ENCODE results near the gene HSBP1L1.

The HSBP1L1 gene

GRCh38 chr18:79971986-79972385, 7.5 kb downstream of the HSBP1L1 start:
- Histone ChIP-seq H3K27ac (ENCODE audit: low read depth, low read length) (no peak overlapping the region), H3K4me3 (ENCODE audit: low read depth in 1 of 5, low read length in 5 of 5) (no peak overlapping the region), H3K9me3 (ENCODE audit: control insufficient read depth in 5 of 5, low read length in 5 of 5) (no peaks in the 10 kb centered on the region), H3K27me3 (ENCODE audit: control insufficient read depth in 5 of 5, insufficient read depth in 4 of 5, low read length in 5 of 5) (no peaks in the 10 kb centered on the region), H3K4me1 (ENCODE audit: control insufficient read depth in 5 of 5, insufficient read depth in 5 of 5, low read length in 5 of 5) (peaks cover 0 to 5% (median 0%) of the 10 kb centered on the region in 5 donors), H3K9ac (ENCODE audit: low read length in 5 of 5) (no peak overlapping the region), H3K36me3 (ENCODE audit: control insufficient read depth in 5 of 5, insufficient read depth in 5 of 5, low read length in 5 of 5) (peaks cover 6 to 65% (median 47%) of the 10 kb centered on the region in 5 donors)

GRCh38 chr18:79972720-79973119, 8.3 kb downstream of the HSBP1L1 start:
- Histone ChIP-seq H3K9me3 (ENCODE audit: control insufficient read depth in 5 of 5, low read length in 5 of 5) (no peaks in the 10 kb centered on the region), H3K4me1 (ENCODE audit: control insufficient read depth in 5 of 5, insufficient read depth in 5 of 5, low read length in 5 of 5) (no peaks in the 10 kb centered on the region), H3K27ac (ENCODE audit: low read depth, low read length) (no peak overlapping the region), H3K9ac (ENCODE audit: low read length in 5 of 5) (no peak overlapping the region), H3K36me3 (ENCODE audit: control insufficient read depth in 5 of 5, insufficient read depth in 5 of 5, low read length in 5 of 5) (peaks cover 6 to 64% (median 47%) of the 10 kb centered on the region in 5 donors), H3K27me3 (ENCODE audit: control insufficient read depth in 5 of 5, insufficient read depth in 4 of 5, low read length in 5 of 5) (no peaks in the 10 kb centered on the region), H3K4me3 (ENCODE audit: low read depth in 1 of 5, low read length in 5 of 5) (no peak overlapping the region)

- H3K9ac ChIP-seq (ENCODE audit: low read length in 5 of 5): no peak overlapping the region
- no peaks in the 10 kb centered on the region for H3K9me3 ChIP-seq (ENCODE audit: control insufficient read depth in 5 of 5, low read length in 5 of 5)
- no peaks in the 10 kb centered on the region for H3K27me3 ChIP-seq (ENCODE audit: control insufficient read depth in 5 of 5, insufficient read depth in 4 of 5, low read length in 5 of 5)
- no peak overlapping the region for H3K4me3 ChIP-seq (ENCODE audit: low read depth in 1 of 5, low read length in 5 of 5)
- H3K36me3 ChIP-seq (ENCODE audit: control insufficient read depth in 5 of 5, insufficient read depth in 5 of 5, low read length in 5 of 5): peaks cover 6 to 61% (median 47%) of the 10 kb centered on the region in 5 donors
- H3K4me1 ChIP-seq (ENCODE audit: control insufficient read depth in 5 of 5, insufficient read depth in 5 of 5, low read length in 5 of 5): peaks cover 0 to 2% (median 0%) of the 10 kb centered on the region in 5 donors
- no peak overlapping the region for H3K27ac ChIP-seq (ENCODE audit: low read depth, low read length)
These were observed 9.1 kb downstream of the HSBP1L1 start for GRCh38 chr18:79973517-79973916.

GRCh38 chr18:79974025-79974654, 9.7 kb downstream of the HSBP1L1 start:
- peaks cover 6 to 63% (median 49%) of the 10 kb centered on the region in 5 donors for H3K36me3 ChIP-seq (ENCODE audit: control insufficient read depth in 5 of 5, insufficient read depth in 5 of 5, low read length in 5 of 5)
- no peak overlapping the region for H3K9ac ChIP-seq (ENCODE audit: low read length in 5 of 5)
- peaks cover 0 to 2% (median 0%) of the 10 kb centered on the region in 5 donors for H3K4me1 ChIP-seq (ENCODE audit: control insufficient read depth in 5 of 5, insufficient read depth in 5 of 5, low read length in 5 of 5)
- no peak overlapping the region for H3K27ac ChIP-seq (ENCODE audit: low read depth, low read length)
- no peaks in the 10 kb centered on the region for H3K27me3 ChIP-seq (ENCODE audit: control insufficient read depth in 5 of 5, insufficient read depth in 4 of 5, low read length in 5 of 5)
- H3K9me3 ChIP-seq (ENCODE audit: control insufficient read depth in 5 of 5, low read length in 5 of 5): no peaks in the 10 kb centered on the region
- no peak overlapping the region for H3K4me3 ChIP-seq (ENCODE audit: low read depth in 1 of 5, low read length in 5 of 5)

DNA sequence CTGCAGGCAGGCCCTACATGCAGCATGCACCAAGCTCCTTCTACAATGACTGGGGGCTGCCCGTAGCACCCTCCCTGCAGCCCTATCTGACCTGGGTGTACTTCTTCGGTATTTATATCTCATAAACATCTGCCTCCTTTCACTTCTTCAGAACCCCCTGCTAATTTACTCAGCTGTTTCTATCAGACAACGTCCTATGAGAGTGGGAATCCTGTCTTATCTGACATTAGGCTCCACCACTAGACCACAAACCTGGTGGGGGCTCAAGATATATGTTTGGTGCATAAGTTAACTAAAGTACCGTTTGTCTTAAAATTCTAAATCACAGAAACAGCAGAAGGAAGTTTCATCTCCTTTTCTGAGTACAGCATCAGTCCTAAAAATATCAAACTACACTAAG, 10.6 kb downstream of the HSBP1L1 start:
- Histone ChIP-seq H3K4me1 (ENCODE audit: control insufficient read depth in 5 of 5, insufficient read depth in 5 of 5, low read length in 5 of 5) (peaks cover 0 to 2% (median 0%) of the 10 kb centered on the region in 5 donors), H3K4me3 (ENCODE audit: low read depth in 1 of 5, low read length in 5 of 5) (no peak overlapping the region), H3K27ac (ENCODE audit: low read depth, low read length) (no peak overlapping the region), H3K36me3 (ENCODE audit: control insufficient read depth in 5 of 5, insufficient read depth in 5 of 5, low read length in 5 of 5) (peaks cover 6 to 58% (median 47%) of the 10 kb centered on the region in 5 donors), H3K27me3 (ENCODE audit: control insufficient read depth in 5 of 5, insufficient read depth in 4 of 5, low read length in 5 of 5) (no peaks in the 10 kb centered on the region), H3K9ac (ENCODE audit: low read length in 5 of 5) (no peak overlapping the region), H3K9me3 (ENCODE audit: control insufficient read depth in 5 of 5, low read length in 5 of 5) (no peaks in the 10 kb centered on the region)

GRCh38 chr18:79975985-79976680, 11.7 kb downstream of the HSBP1L1 start:
- Histone ChIP-seq H3K9me3 (ENCODE audit: control insufficient read depth in 5 of 5, low read length in 5 of 5) (no peaks in the 10 kb centered on the region), H3K36me3 (ENCODE audit: control insufficient read depth in 5 of 5, insufficient read depth in 5 of 5, low read length in 5 of 5) (peaks cover 0 to 48% (median 36%) of the 10 kb centered on the region in 5 donors), H3K27me3 (ENCODE audit: control insufficient read depth in 5 of 5, insufficient read depth in 4 of 5, low read length in 5 of 5) (no peaks in the 10 kb centered on the region), H3K27ac (ENCODE audit: low read depth, low read length) (no peak overlapping the region), H3K4me1 (ENCODE audit: control insufficient read depth in 5 of 5, insufficient read depth in 5 of 5, low read length in 5 of 5) (peaks cover 0 to 2% (median 0%) of the 10 kb centered on the region in 5 donors), H3K9ac (ENCODE audit: low read length in 5 of 5) (no peak overlapping the region), H3K4me3 (ENCODE audit: low read depth in 1 of 5, low read length in 5 of 5) (no peak overlapping the region)

DNA sequence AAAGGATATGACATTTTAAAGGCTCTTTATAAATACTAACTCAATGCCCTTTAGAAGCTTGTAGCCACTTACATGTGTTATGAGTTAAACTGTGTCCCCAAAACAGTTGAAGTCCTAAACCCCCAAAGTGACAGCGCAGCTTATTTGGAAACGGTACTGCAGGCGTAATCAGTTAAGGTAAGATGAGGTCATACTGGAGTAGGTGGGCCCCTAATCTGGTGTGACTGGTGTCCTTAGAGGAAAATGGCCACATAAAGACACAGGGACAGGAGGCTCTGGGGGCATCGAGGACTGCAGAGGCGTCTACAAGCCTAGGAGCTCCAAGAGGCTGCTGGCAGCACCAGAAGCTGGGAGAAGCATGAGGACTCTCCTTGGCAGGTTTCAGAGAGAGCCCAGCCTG, 15.4 kb downstream of the HSBP1L1 start:
- Histone ChIP-seq H3K36me3 (ENCODE audit: control insufficient read depth in 5 of 5, insufficient read depth in 5 of 5, low read length in 5 of 5) (peaks cover 0 to 30% (median 17%) of the 10 kb centered on the region in 5 donors), H3K27me3 (ENCODE audit: control insufficient read depth in 5 of 5, insufficient read depth in 4 of 5, low read length in 5 of 5) (no peaks in the 10 kb centered on the region), H3K4me3 (ENCODE audit: low read depth in 1 of 5, low read length in 5 of 5) (no peak overlapping the region), H3K9ac (ENCODE audit: low read length in 5 of 5) (no peak overlapping the region), H3K9me3 (ENCODE audit: control insufficient read depth in 5 of 5, low read length in 5 of 5) (no peaks in the 10 kb centered on the region), H3K4me1 (ENCODE audit: control insufficient read depth in 5 of 5, insufficient read depth in 5 of 5, low read length in 5 of 5) (peaks cover 1 to 13% (median 10%) of the 10 kb centered on the region in 5 donors), H3K27ac (ENCODE audit: low read depth, low read length) (no peak overlapping the region)

DNA sequence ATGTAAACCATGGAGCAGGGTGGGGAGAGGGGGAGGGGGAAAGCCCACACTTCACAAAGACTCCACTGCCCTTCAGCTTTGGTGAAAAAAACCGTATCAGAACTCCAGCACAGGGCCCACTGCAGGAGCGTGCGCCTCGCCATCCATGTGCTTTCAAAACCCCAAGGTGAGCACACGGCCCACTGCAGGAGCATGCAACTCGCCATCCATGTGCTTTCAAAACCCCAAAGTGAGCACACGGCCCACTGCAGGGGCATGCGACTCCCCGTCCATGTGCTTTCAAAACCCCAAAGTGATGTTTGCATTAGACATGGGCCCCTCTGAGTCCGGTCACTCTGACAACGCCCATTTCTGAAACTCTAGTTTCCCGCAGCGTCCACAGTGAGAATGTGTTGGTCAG, 16.1 kb downstream of the HSBP1L1 start:
- Histone ChIP-seq H3K9me3 (ENCODE audit: control insufficient read depth in 5 of 5, low read length in 5 of 5) (no peaks in the 10 kb centered on the region), H3K27me3 (ENCODE audit: control insufficient read depth in 5 of 5, insufficient read depth in 4 of 5, low read length in 5 of 5) (no peaks in the 10 kb centered on the region), H3K9ac (ENCODE audit: low read length in 5 of 5) (no peak overlapping the region), H3K27ac (ENCODE audit: low read depth, low read length) (no peak overlapping the region), H3K4me3 (ENCODE audit: low read depth in 1 of 5, low read length in 5 of 5) (no peak overlapping the region), H3K36me3 (ENCODE audit: control insufficient read depth in 5 of 5, insufficient read depth in 5 of 5, low read length in 5 of 5) (peaks cover 0 to 31% (median 14%) of the 10 kb centered on the region in 5 donors), H3K4me1 (ENCODE audit: control insufficient read depth in 5 of 5, insufficient read depth in 5 of 5, low read length in 5 of 5) (peaks cover 1 to 13% (median 10%) of the 10 kb centered on the region in 5 donors)

GRCh38 chr18:79982736-79983135, 18.3 kb downstream of the HSBP1L1 start:
- no peak overlapping the region for H3K4me3 ChIP-seq (ENCODE audit: low read depth in 1 of 5, low read length in 5 of 5)
- H3K27ac ChIP-seq (ENCODE audit: low read depth, low read length): no peak overlapping the region
- no peaks in the 10 kb centered on the region for H3K9me3 ChIP-seq (ENCODE audit: control insufficient read depth in 5 of 5, low read length in 5 of 5)
- H3K27me3 ChIP-seq (ENCODE audit: control insufficient read depth in 5 of 5, insufficient read depth in 4 of 5, low read length in 5 of 5): no peaks in the 10 kb centered on the region
- no peak overlapping the region for H3K9ac ChIP-seq (ENCODE audit: low read length in 5 of 5)
- H3K36me3 ChIP-seq (ENCODE audit: control insufficient read depth in 5 of 5, insufficient read depth in 5 of 5, low read length in 5 of 5): peaks cover 0 to 22% (median 9%) of the 10 kb centered on the region in 5 donors
- H3K4me1 ChIP-seq (ENCODE audit: control insufficient read depth in 5 of 5, insufficient read depth in 5 of 5, low read length in 5 of 5): peaks cover 7 to 27% (median 25%) of the 10 kb centered on the region in 5 donors

DNA sequence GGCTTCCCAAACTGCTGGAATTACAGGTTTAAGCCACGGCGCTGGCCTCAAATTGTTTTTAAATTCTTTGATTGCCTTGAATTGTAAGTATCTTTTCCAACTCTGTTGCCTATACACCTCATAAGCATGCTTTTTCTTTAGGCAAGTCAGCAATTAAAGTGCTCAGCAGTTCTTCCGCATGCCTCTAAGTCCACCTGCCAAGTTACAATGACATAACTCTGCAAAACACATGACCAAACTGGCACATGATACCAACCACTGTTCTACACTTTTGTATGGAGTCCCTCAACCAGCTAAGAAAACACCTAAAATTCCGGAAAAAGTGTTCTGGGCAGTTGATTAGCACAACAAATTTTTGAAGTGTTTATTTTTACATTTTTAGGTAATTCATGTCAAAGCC, 18.8 kb downstream of the HSBP1L1 start:
- H3K4me1 ChIP-seq (ENCODE audit: control insufficient read depth in 5 of 5, insufficient read depth in 5 of 5, low read length in 5 of 5): peaks cover 7 to 29% (median 25%) of the 10 kb centered on the region in 5 donors
- no peaks in the 10 kb centered on the region for H3K27me3 ChIP-seq (ENCODE audit: control insufficient read depth in 5 of 5, insufficient read depth in 4 of 5, low read length in 5 of 5)
- H3K9ac ChIP-seq (ENCODE audit: low read length in 5 of 5): no peak overlapping the region
- no peak overlapping the region for H3K27ac ChIP-seq (ENCODE audit: low read depth, low read length)
- H3K4me3 ChIP-seq (ENCODE audit: low read depth in 1 of 5, low read length in 5 of 5): no peak overlapping the region
- no peaks in the 10 kb centered on the region for H3K9me3 ChIP-seq (ENCODE audit: control insufficient read depth in 5 of 5, low read length in 5 of 5)
- peaks cover 0 to 22% (median 9%) of the 10 kb centered on the region in 5 donors for H3K36me3 ChIP-seq (ENCODE audit: control insufficient read depth in 5 of 5, insufficient read depth in 5 of 5, low read length in 5 of 5)

All from subcutaneous abdominal adipose tissue (tissue), 5 donors.